GM12878 (cell line): ENCODE data around the gene TNS4. TPM values are rescaled to one million over a fixed set of nuclear protein-coding genes. Genes with fewer than 3 reads are reported as not detected.

Experiments
- ATAC-seq: fragments of 200-7000 bp; cut with Tn5 transposase; 3 replicates; pipeline ENCODE4 v1.9.1; 2020; ENCODE audit warnings: mild to moderate bottlenecking, moderate library complexity
- BruUV-seq: library from RNA; stranded (reverse); fragments of 400-500 nt; replicated peaks from 2 replicates; lab custom pipeline; 2021; lab: Mats Ljungman, UMichigan
- CTCF ChIA-PET: fragments of 300-600 bp; sonication (Branson Sonifier 250); formaldehyde crosslinking; extraction: SDS; loops from one replicate; lab custom pipeline; 2021; ENCODE audit warnings: inconsistent platforms; lab: Yijun Ruan, JAX
- POLR2A ChIA-PET: fragments of 350-600 bp; formaldehyde crosslinking; extraction: SDS; loops from one replicate; lab custom pipeline; 2021; ENCODE audit warnings: inconsistent platforms; lab: Charles Lee
- RAD21 ChIA-PET: fragments of 300-600 bp; sonication (Branson Sonifier 250); formaldehyde crosslinking; loops from one replicate; lab custom pipeline; 2023; ENCODE audit warnings: antibody characterized with exemption; ENCODE audit not compliant: unreplicated experiment; lab: Charles Lee
- SMC1A ChIA-PET: fragments of 300-600 bp; sonication (Branson Sonifier 250); formaldehyde crosslinking; loops from one replicate; lab custom pipeline; 2023; ENCODE audit not compliant: unreplicated experiment, uncharacterized antibody; lab: Charles Lee
- DNase-seq: peaks from one replicate; pipeline ENCODE4 v3.0.0-alpha.2; 2011; ENCODE audit warnings: low read depth, low spot score
- FAIRE-seq: peaks from 3 replicates; lab custom pipeline; 2011; peaks lifted over from hg19 to GRCh38; lab: Jason Lieb, UNC
- H2AFZ ChIP-seq: 2 replicates; pipeline ENCODE4 v1.6.0; 2011; ENCODE audit warnings: low read depth, low read length, control low read depth; ENCODE audit not compliant: control insufficient read depth
- H3K27ac ChIP-seq: 2 replicates; pipeline ENCODE4 v1.5.1; 2011; ENCODE audit warnings: control low read depth; ENCODE audit not compliant: control insufficient read depth, insufficient read depth
- H3K27me3 ChIP-seq, 2 experiments: replicated peaks in 1 of 2; 2 replicates each; pipeline versions ENCODE4 v1.6.0 to v1.6.1; 2011; ENCODE audit warnings: low read length in 1 of 2; ENCODE audit not compliant: control insufficient read depth in 2 of 2, insufficient read depth in 2 of 2
- H3K36me3 ChIP-seq, 2 experiments: 2 replicates each; pipeline ENCODE4 v1.5.1; 2011; ENCODE audit warnings: low read length in 1 of 2; ENCODE audit not compliant: control insufficient read depth in 2 of 2, insufficient read depth in 2 of 2
- H3K4me1 ChIP-seq: 2 replicates; pipeline ENCODE4 v1.6.1; 2011; ENCODE audit warnings: mild to moderate bottlenecking, low read length, moderate library complexity, mixed read lengths; ENCODE audit not compliant: control insufficient read depth, insufficient read depth
- H3K4me2 ChIP-seq: 2 replicates; pipeline ENCODE4 v1.6.0; 2011; ENCODE audit warnings: control low read depth; ENCODE audit not compliant: control insufficient read depth, insufficient read depth
- H3K4me3 ChIP-seq: fragments of 200-600 bp; sonication (generic); 2 replicates; pipeline ENCODE4 v1.5.1; 2016
- H3K79me2 ChIP-seq: 2 replicates; pipeline ENCODE4 v1.6.0; 2011; ENCODE audit warnings: low read length; ENCODE audit not compliant: control insufficient read depth, insufficient read depth
- H3K9ac ChIP-seq: 2 replicates; pipeline ENCODE4 v1.8.0; 2011; ENCODE audit warnings: low read length, control low read depth, mixed read lengths; ENCODE audit not compliant: control insufficient read depth, insufficient read depth
- H3K9me3 ChIP-seq: replicated peaks from 3 replicates; pipeline ENCODE4 v1.5.1; 2011; ENCODE audit warnings: mild to moderate bottlenecking, low read length; ENCODE audit not compliant: control insufficient read depth, insufficient read depth
- H4K20me1 ChIP-seq: 2 replicates; pipeline ENCODE4 v1.6.0; 2011; ENCODE audit not compliant: control insufficient read depth, insufficient read depth
- CBFB ChIP-seq: IDR thresholded peaks from 2 replicates; pipeline ENCODE4 v1.6.1; 2016; ENCODE audit warnings: antibody characterized with exemption, low read depth
- CBX3 ChIP-seq: fragments of 200-600 bp; sonication (generic); IDR thresholded peaks from 2 replicates; pipeline ENCODE4 v1.6.1; 2016; ENCODE audit warnings: low read depth, borderline replicate concordance
- CHD1 ChIP-seq: IDR thresholded peaks from 2 replicates; pipeline ENCODE4 v1.6.1; 2012; ENCODE audit warnings: low read depth, low read length, improper control_type of control experiment
- ELK1 ChIP-seq: IDR thresholded peaks from 2 replicates; pipeline ENCODE4 v1.6.1; 2012; ENCODE audit warnings: low read depth, low read length, improper control_type of control experiment
- GATAD2B ChIP-seq: fragments of 450-650 bp; conservative IDR thresholded peaks from 2 replicates; pipeline ENCODE4 v1.6.1; 2017; ENCODE audit warnings: low read depth, mild to moderate bottlenecking, moderate library complexity
- IKZF1 ChIP-seq: fragments of 450-650 bp; conservative IDR thresholded peaks from 2 replicates; pipeline ENCODE4 v1.6.1; 2017; ENCODE audit warnings: antibody characterized with exemption, mild to moderate bottlenecking
- NFYB ChIP-seq: IDR thresholded peaks from 2 replicates; pipeline ENCODE4 v1.6.1; 2011; ENCODE audit warnings: low read depth, mild to moderate bottlenecking, low read length, improper control_type of control experiment, moderate library complexity; ENCODE audit not compliant: insufficient read depth
- POLR2A ChIP-seq: IDR thresholded peaks from 2 replicates; pipeline ENCODE4 v1.6.1; 2011; ENCODE audit warnings: low read depth, mild to moderate bottlenecking, low read length
- SP1 ChIP-seq: IDR thresholded peaks from one replicate; pipeline ENCODE4 v1.6.1; 2011; ENCODE audit warnings: low read depth, low read length
- WGBS: methylation state at CpG from one replicate; pipeline ENCODE4 v1.1.6; 2016; ENCODE audit warnings: low lambda C conversion rate; ENCODE audit not compliant: insufficient replicate concordance, insufficient coverage; ENCODE audit errors: missing lambda C conversion rate; 5-methylcytosine and 5-hydroxymethylcytosine counted together
- in situ Hi-C: fragments of 300-500 bp; cut with MboI; formaldehyde crosslinking; loops from 9 replicates; pipeline ENCODE4 v1.14.3; 2018; ENCODE audit warnings: mixed read lengths
- intact Hi-C: fragments of 100-400 bp; cut with micrococcal nuclease; formaldehyde crosslinking; loops from one replicate; pipeline ENCODE4 v1.14.2; 2022; ENCODE audit not compliant: unreplicated experiment
- polyA plus RNA-seq, 11 experiments: library from polyadenylated mRNA; depleted of rRNA in 4 of 11; unstranded in 6 of 11; stranded (reverse) in 5 of 11; fragments of >200 nt; fragmentation: Nextera tagmentation in 4 of 11; fragmentation: Illumina TruSeq in 1 of 11; extraction: Ambion mirVana in 4 of 11; extraction: Trizol in 1 of 11; gene quantifications; 1 replicate in 1 of 11; 2 replicates in 10 of 11; pipeline versions ENCODE4 v1.2.1 to v1.2.3, GENCODE V29; 2011 to 2016; ENCODE audit warnings: inconsistent platforms in 2 of 11, missing spikeins in 2 of 11, low read depth in 1 of 11
- total RNA-seq, 4 experiments: library from RNA; depleted of rRNA in 3 of 4; stranded (reverse); fragments of >200 nt in 3 of 4; fragmentation: Illumina TruSeq in 1 of 4; extraction: Trizol in 1 of 4; gene quantifications; 2 replicates each; pipeline versions ENCODE4 v1.2.1 to v1.2.3, GENCODE V29; 2013 to 2021
- TF ChIP-seq, protein P1 (sequence below): fragments of 450-650 bp; IDR thresholded peaks from 2 replicates; pipeline ENCODE4 v1.6.1; 2016; ENCODE audit warnings: mild to moderate bottlenecking, moderate library complexity, borderline replicate concordance

TNS4 gene
- total and polyA plus RNA-seq, 10 of the 15 experiments (the other 5 are each of a cell fraction or from before 2014, with no cell fraction given) = 0.10 to 0.90 (median 0.68) TPM; not detected in 2

DNA sequence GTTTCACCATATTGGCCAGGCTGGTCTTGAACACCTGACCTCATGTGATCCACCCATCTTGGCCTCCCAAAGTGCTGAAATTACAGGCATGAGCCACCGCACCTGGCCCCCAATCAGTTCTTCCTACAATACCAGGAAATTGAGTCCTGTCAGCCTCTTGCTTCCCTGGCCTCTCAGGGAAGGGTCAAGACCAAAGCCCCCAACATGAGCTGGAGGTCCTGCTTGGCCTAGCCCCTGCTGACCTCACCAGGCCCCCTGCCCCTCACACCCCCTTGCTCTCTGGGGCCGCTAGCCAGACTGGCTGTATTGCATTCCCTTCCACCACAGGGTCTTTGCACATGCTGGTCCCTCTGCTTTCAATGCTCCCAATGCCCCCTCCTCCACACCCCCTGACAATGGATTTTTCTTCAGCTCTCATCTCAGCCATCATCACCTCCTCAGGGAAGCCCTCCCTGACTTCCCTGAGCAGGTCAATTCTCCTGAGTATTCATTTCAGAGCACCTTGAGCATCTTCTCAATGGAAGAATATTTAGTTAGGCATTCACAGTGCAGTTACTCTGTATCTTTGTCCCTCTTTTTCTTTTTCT is 34.0 kb downstream of the TNS4 start:
- POLR2A ChIA-PET = no interaction called here
- 49% methylated on average over 2 of the region's 2 CpGs for WGBS

More for the DNA sequence above, 34.0 kb downstream of the TNS4 start:
- Histone ChIP-seq H3K27me3 (no peaks in the 10 kb centered on the region), H2AFZ (no peak overlapping the region), H3K27ac (no peak overlapping the region), H4K20me1 (no peaks in the 10 kb centered on the region), H3K9ac (no peak overlapping the region), H3K9me3 (no peaks in the 10 kb centered on the region), H3K4me1 (no peaks in the 10 kb centered on the region), H3K79me2 (no peaks in the 10 kb centered on the region), H3K4me2 (no peak overlapping the region), H3K36me3 (no peaks in the 10 kb centered on the region), H3K4me3 (no peak overlapping the region)
- DNase-seq (no peak), ATAC-seq (no peak), FAIRE-seq (no peak)
- RAD21 ChIA-PET = no interaction called here
- TF ChIP-seq SP1 = no peak
- no peak for TF ChIP-seq IKZF1
- no peak for TF ChIP-seq NFYB
- no peak for TF ChIP-seq ELK1
- TF ChIP-seq CBFB = no peak
- no peak for TF ChIP-seq GATAD2B
- TF ChIP-seq CBX3 = no peak
- TF ChIP-seq, protein P1, sequence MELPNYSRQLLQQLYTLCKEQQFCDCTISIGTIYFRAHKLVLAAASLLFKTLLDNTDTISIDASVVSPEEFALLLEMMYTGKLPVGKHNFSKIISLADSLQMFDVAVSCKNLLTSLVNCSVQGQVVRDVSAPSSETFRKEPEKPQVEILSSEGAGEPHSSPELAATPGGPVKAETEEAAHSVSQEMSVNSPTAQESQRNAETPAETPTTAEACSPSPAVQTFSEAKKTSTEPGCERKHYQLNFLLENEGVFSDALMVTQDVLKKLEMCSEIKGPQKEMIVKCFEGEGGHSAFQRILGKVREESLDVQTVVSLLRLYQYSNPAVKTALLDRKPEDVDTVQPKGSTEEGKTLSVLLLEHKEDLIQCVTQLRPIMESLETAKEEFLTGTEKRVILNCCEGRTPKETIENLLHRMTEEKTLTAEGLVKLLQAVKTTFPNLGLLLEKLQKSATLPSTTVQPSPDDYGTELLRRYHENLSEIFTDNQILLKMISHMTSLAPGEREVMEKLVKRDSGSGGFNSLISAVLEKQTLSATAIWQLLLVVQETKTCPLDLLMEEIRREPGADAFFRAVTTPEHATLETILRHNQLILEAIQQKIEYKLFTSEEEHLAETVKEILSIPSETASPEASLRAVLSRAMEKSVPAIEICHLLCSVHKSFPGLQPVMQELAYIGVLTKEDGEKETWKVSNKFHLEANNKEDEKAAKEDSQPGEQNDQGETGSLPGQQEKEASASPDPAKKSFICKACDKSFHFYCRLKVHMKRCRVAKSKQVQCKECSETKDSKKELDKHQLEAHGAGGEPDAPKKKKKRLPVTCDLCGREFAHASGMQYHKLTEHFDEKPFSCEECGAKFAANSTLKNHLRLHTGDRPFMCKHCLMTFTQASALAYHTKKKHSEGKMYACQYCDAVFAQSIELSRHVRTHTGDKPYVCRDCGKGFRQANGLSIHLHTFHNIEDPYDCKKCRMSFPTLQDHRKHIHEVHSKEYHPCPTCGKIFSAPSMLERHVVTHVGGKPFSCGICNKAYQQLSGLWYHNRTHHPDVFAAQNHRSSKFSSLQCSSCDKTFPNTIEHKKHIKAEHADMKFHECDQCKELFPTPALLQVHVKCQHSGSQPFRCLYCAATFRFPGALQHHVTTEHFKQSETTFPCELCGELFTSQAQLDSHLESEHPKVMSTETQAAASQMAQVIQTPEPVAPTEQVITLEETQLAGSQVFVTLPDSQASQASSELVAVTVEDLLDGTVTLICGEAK = no peak
- TF ChIP-seq POLR2A = no peak
- TF ChIP-seq CHD1 = no peak
- intact Hi-C loops (no loop called here), in situ Hi-C loops (no loop called here)
- SMC1A ChIA-PET = no interaction called here
- CTCF ChIA-PET = interaction anchor here (1.0 to 1.4 kb wide), 2 partner anchors 9 to 51 kb away, joined by 3 to 4 read pairs; no protein-coding TSS in a partner anchor
- no TSS peak for BruUV-seq
